Dedifferentiated amniotic fluid mesenchymal stem cell (primary cell): Measurements from ENCODE around the gene PPP2R5D.
"Not testable (repeated sequence)": the region's sequence is repeated elsewhere in the genome, so short reads cannot be mapped to it uniquely, and the experiment has no call there.

Experiments
- DNase-seq: peaks from one replicate; pipeline ENCODE4 v3.0.0-alpha.2; 2016; ENCODE audit errors: extremely low spot score

Gene PPP2R5D

GRCh38 chr6:42996513-42996912, 12.1 kb downstream of the PPP2R5D start:
- no peak for DNase-seq

- not testable (repeated sequence) for DNase-seq
Observed at GRCh38 chr6:42998205-42998604, 13.8 kb downstream of the PPP2R5D start.

GRCh38 chr6:43001843-43002242, 17.5 kb downstream of the PPP2R5D start:
- DNase-seq: no peak

- no peak for DNase-seq
Observed at GRCh38 chr6:43005844-43006243, 21.5 kb downstream of the PPP2R5D start.

- DNase-seq: no peak
Observed at GRCh38 chr6:43006251-43006650, 21.9 kb downstream of the PPP2R5D start.

GRCh38 chr6:43007126-43007525, 22.8 kb downstream of the PPP2R5D start:
- no peak for DNase-seq

GRCh38 chr6:43009124-43009523, 24.8 kb downstream of the PPP2R5D start:
- no peak for DNase-seq

- DNase-seq: no peak
Observed at GRCh38 chr6:43011207-43011606, 26.8 kb downstream of the PPP2R5D start.

GRCh38 chr6:43012364-43012763, 28.0 kb downstream of the PPP2R5D start:
- no peak for DNase-seq

GRCh38 chr6:43013097-43013842, 28.9 kb downstream of the PPP2R5D start:
- DNase-seq: no peak

- DNase-seq: peak; percentile 100
Observed at GRCh38 chr6:43013843-43014433, 29.6 kb downstream of the PPP2R5D start, which contains the start of the genes KLHDC3 and MEA1. TSS of gene KLHDC3 (plus strand) at chr6:43014249. CDS start at chr6:43017193, 2,944 bp downstream. TSS of gene MEA1 (minus strand) at chr6:43013946. CDS start at chr6:43013813, 133 bp downstream.

GRCh38 chr6:43014434-43014909, 30.1 kb downstream of the PPP2R5D start:
- DNase-seq: peak; percentile 47

GRCh38 chr6:43016176-43016942, 32.0 kb downstream of the PPP2R5D start:
- DNase-seq: no peak

- DNase-seq: no peak
Observed at GRCh38 chr6:43016943-43017334, 32.6 kb downstream of the PPP2R5D start.

GRCh38 chr6:43019152-43019551, 34.8 kb downstream of the PPP2R5D start:
- no peak for DNase-seq

- DNase-seq: no peak
Observed at GRCh38 chr6:43020052-43020705, 35.8 kb downstream of the PPP2R5D start.

- no peak for DNase-seq
Observed at GRCh38 chr6:43020847-43021246, 36.5 kb downstream of the PPP2R5D start.

- peak; percentile 68 for DNase-seq
Observed at GRCh38 chr6:43021270-43022047, 37.1 kb downstream of the PPP2R5D start, which contains the start of gene RRP36. TSS of gene RRP36 (plus strand) at chr6:43021623. CDS start at chr6:43021655, 32 bp downstream.

- no peak for DNase-seq
Observed at GRCh38 chr6:43024436-43024835, 40.1 kb downstream of the PPP2R5D start.

GRCh38 chr6:43026365-43026764, 42.0 kb downstream of the PPP2R5D start:
- no peak for DNase-seq

- DNase-seq: no peak
Observed at GRCh38 chr6:43029120-43029519, 44.8 kb downstream of the PPP2R5D start.
